Iris pigment epithelial cell (primary cell): ENCODE results near the gene RAB3GAP2.
"Not testable (repeated sequence)": the region's sequence is repeated elsewhere in the genome, so short reads cannot be mapped to it uniquely, and the experiment has no call there.

Experiments
- DNase-seq: peaks from one replicate; pipeline ENCODE4 v3.0.0-alpha.2; 2011; ENCODE audit warnings: low read depth

RAB3GAP2 gene

GRCh38 chr1:220198186-220199005 lies 73.9 kb downstream of the RAB3GAP2 start:
- peak; percentile 59 for DNase-seq

- DNase-seq, result no peak
Measured at GRCh38 chr1:220195701-220196100, 76.6 kb downstream of the RAB3GAP2 start.

DNA sequence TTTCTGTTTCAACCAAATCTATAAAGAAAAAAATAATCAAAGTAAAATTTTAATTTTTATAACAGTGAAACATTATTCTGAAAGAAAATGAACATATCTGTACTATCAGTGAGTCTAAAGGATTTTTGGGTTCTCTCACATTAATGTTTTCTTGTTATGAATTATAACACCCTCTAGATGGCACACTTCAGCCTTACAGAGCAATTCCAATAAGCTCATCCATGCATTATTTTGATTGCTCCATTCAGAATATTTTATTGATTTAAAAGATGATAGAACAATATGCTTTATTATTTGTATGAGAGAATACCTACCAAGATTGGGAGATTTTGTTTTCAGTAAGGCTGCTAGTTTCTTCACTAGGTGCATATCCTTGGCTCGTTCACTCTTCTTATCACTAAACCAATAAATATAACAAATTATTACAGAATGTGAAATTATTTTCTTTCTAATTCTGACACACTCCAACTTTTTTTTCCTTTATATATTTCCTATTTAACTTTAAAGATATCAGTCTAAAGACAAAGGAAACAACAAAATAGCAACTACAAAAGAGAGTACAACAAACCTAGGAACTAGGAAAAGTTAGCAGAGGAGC lies 82.4 kb downstream of the RAB3GAP2 start:
- DNase-seq, result peak; percentile 33

DNA sequence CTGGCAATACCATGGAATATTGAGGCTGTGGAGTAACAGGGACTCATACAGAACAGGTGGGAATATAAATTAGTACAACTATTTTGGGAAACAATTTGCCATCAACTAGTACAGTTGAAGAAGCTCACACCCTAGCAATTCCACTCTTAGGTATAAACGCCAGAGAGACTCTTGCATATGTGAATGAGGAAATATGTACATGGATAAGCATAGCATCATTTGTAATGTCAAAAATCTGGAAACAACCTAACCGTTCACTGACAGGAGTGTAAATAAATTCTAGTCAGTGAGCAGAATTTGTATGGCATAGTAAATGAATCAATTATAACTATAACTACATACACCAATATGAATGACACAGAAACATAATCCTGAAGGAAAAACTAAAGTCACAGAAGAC lies 83.7 kb downstream of the RAB3GAP2 start:
- DNase-seq, result no peak

DNA sequence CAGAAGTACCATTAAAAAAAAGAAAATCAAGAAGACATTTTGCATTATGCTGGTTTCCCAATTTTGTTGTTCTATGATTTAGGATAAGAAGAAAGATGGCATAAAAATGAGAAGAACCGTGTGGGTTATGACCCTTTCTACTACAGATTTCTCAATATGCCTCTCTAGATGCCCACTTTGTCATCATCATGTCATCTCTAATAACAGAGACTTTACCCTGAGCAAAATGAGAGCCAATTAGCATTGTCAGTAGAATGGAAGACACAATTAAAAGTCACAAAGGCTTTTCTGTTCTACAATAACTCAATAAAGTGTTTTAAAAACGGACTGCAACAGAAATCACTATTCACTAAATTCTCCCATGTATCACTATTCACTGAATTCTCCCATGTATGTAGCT lies 85.5 kb downstream of the RAB3GAP2 start:
- no peak for DNase-seq

- peak; percentile 20 for DNase-seq
Measured at GRCh38 chr1:220184506-220184905, 87.7 kb downstream of the RAB3GAP2 start.

DNA sequence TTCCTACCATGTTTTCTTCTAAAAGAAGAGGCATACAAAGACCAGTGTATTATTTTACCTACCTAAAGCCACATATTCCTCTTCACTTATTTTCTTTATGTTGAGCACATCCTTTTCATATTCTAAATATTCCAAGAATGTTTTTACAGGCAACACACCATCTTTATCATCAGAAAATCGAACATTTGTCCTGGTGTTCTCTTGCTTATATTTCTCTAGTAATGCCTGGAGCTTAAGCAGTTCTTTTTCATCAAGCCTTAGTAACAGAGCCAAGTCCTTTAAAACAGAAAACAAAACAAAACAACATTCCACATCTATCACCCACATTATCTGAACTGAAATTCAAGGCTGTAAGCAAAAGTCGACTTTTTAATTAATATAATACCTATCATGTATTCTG lies 89.6 kb downstream of the RAB3GAP2 start:
- DNase-seq, result peak; percentile 44

- no peak for DNase-seq
Measured at GRCh38 chr1:220182111-220182510, 90.1 kb downstream of the RAB3GAP2 start.

DNA sequence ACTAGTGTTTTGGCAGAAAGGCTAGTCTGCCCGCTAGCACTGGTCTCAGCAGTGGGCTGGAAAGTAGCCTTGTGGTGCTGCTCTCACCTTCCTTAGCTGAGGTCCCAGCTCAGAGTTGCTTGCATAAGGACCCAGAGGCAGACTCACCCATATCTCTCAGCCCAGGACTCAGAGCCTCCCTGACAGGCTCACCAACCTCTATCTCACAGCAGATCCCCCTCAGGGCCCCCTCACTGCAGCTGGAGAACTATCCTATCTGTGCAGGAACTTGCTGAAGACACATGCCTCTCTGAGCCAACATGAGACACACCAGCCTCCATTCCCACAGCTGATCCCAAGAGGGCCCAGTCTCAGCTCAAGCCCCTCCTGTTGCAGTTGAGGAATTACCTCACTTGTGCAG lies 95.7 kb downstream of the RAB3GAP2 start:
- no peak for DNase-seq

DNA sequence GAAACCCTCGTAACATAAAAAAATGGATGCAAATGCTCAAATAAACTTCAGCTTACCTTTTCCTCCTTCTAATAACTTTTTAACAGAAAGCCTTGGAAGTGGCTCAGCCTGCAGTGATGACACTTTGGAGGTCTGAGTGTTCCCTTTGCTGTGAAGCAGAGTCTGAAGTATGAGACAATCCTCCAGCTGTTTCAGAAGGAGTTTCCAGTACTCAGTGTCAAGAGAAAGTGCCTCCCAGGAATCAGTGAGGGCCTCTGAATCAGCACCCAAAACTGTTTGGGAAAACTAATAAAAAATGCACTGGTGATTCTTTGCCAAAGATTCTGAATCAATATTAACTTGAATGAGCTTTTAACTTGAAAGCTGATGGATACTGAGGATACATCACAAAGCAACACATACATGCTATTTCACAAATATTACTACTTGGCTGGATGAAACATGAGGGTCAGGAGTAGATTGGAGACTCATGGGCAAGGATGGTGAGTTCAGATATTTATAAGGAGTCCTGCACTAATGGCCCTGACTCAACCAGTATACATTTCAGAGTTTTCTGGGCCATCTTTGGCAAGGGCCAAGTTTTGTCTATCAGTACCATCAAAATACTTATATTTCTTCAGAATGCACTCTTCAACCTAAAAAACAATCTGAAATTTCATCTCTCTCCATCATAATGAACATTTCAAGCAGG lies 101.3 kb downstream of the RAB3GAP2 start:
- DNase-seq, result no peak

GRCh38 chr1:220169887-220170286 lies 102.4 kb downstream of the RAB3GAP2 start:
- DNase-seq, result not testable (repeated sequence)

- DNase-seq, result no peak
Measured at GRCh38 chr1:220166853-220167252, 105.4 kb downstream of the RAB3GAP2 start.

DNA sequence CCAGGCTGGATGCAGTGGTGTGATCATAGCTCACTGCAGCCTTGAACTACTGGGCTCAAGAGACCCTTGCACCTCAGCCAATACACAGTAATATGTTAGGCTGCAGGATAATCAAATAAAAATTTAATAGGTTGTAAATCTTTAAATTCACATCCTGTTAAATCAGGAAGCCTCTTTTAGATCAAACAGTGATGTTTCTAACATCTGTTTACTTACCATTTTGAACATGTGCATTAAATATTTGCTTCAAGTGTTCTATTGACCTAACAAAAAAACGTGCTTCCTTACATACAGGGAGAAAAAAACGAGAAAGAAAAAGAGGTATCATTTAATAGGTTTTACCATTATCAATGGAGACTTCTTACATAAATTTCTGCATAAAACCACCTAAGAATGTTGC lies 107.7 kb downstream of the RAB3GAP2 start:
- DNase-seq, result no peak

- no peak for DNase-seq
Measured at GRCh38 chr1:220164116-220164515, 108.1 kb downstream of the RAB3GAP2 start.

DNA sequence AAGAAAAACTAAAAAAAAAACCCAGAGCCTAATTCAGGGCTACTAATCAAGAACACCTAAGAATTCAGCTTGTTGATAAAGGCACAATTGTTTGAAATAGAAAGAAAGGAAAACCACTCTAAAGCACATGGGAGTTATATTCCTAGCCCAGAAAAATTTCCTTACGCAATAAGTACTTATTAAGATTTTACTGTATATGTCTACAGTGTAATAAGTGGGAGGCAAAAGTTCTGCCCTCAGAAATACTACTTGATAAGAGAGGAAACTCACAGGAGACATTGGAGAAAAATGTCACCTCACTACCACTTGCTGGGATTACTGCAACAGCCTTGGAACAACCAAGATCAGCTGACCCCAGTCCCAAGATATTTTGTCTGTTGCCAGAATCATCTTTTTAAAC lies 112.2 kb downstream of the RAB3GAP2 start:
- peak; percentile 11 for DNase-seq

DNA sequence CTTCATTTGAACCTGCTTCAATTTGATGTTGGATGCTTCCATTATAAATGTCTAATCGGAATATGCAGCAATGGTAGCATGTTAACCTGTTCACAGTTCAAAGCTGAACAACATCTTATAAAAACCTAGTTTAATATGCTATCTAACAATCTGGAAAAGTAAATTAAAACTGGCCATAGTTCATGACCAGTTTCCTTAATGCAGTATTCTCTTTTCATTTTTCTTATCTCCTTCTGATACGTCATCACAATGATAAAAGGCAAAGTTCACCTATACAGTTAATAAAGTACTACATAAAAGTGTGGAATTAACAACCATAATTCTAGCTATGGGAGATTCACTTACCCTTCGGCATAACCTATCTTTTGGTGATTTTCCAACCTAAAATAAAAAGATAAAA lies 113.2 kb downstream of the RAB3GAP2 start:
- DNase-seq, result no peak

DNA sequence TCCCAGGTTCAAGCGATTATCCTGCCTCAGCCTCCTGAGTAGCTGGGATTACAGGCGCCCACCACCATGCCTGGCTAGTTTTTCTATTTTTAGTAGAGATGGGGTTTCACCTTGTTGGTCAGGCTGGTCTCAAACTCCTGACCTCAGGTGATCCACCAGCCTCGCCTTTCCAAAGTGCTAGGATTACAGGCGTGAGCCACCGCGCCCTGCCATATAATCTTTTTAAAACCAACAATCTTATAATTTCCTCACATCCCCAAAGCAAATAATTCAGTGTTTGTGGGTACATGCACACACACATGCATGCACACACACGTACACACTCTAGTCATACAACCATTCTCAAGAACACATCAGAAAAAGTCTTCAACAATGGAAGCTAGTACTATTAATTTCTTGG lies 113.7 kb downstream of the RAB3GAP2 start:
- not testable (repeated sequence) for DNase-seq

GRCh38 chr1:220157738-220158137 lies 114.5 kb downstream of the RAB3GAP2 start:
- no peak for DNase-seq

- no peak for DNase-seq
Measured at GRCh38 chr1:220156620-220157146, 115.6 kb downstream of the RAB3GAP2 start.

DNA sequence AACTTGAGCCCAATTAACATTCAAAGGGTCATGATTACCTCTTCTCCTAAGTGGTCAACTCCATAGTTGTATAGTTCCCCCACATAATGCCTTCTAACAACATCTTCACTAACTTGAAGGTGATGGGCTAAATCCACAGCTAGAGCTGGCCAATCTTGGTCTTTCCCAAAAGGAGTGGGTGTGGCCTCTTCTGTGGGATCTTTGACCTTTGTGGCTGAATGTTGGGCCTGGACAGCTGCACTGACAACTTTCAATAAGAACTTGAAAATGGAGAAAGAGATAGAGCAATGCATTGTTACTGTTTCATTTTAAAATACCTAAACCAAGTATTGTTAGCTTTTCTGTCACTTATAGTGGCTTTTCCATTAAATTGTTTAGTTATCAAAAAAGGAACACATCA lies 119.1 kb downstream of the RAB3GAP2 start:
- peak; percentile 6 for DNase-seq

DNA sequence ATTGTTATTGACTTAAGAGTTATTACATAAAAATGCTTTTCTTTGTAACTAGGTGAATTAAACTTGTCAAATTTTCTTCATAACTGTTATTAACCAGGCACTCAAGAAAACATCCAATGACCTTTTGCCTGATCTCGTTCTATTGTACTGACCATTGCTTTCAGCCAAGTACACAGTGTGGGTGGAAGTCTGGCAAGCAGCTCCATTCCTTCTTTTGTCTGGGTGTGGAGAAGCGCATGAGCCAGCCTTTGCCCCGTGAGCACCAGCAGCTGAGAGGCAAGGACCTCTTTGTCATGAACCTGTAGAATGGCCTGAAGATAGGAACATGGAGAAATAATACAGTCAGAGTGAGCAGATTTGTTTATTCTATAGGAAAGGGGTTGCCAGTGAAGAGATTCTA lies 120.8 kb downstream of the RAB3GAP2 start:
- DNase-seq, result peak; percentile 56

DNA sequence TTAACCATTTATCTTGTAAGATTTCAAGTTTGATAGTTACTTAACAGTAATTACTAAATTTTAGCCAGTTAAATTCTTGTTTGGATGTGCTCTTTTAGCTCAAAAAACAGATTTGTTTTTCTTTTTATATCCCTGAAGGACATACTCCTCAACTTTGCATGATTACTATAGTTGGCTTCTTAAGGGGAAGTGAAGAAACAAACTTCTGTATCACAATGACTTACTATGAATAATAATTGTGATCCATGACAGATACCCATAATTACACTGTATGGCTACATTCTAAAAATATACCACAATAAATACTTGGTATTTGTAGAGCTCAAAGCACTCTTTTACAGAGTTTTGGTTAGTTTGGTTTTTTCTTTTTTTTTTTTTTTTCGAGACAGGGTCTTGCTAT lies 122.5 kb downstream of the RAB3GAP2 start:
- no peak for DNase-seq

- DNase-seq, result no peak
Measured at GRCh38 chr1:220144051-220144450, 128.2 kb downstream of the RAB3GAP2 start.
